Sigmoid colon (tissue), 4 donors: ENCODE data around the gene SLC48A1.

Experiments
- EP300 ChIP-seq, 4 donors: sonication (generic); formaldehyde crosslinking; IDR thresholded peaks; one replicate each; pipeline ENCODE4 v1.6.1; 2017; ENCODE audit warnings: antibody characterized with exemption in 4 of 4
- POLR2A ChIP-seq, 2 donors: fragments of 450-650 bp; IDR thresholded peaks; one replicate each; pipeline ENCODE4 v1.6.1; 2016; ENCODE audit warnings: antibody characterized with exemption in 2 of 2, mild to moderate bottlenecking in 2 of 2, moderate library complexity in 2 of 2
- POLR2AphosphoS5 ChIP-seq, 4 donors: sonication (generic); formaldehyde crosslinking; IDR thresholded peaks; one replicate each; pipeline ENCODE4 v1.6.1; 2017; ENCODE audit warnings: antibody characterized with exemption in 4 of 4
- TF ChIP-seq, protein P1 (sequence below), 4 experiments: fragments of 450-650 bp in 3 of 4; fragments of 200-600 bp in 1 of 4; IDR thresholded peaks; one replicate each; pipeline ENCODE4 v1.5.1; 2016 to 2019; ENCODE audit warnings: antibody characterized with exemption in 4 of 4, mild to moderate bottlenecking in 3 of 4, moderate library complexity in 2 of 4

DNA sequence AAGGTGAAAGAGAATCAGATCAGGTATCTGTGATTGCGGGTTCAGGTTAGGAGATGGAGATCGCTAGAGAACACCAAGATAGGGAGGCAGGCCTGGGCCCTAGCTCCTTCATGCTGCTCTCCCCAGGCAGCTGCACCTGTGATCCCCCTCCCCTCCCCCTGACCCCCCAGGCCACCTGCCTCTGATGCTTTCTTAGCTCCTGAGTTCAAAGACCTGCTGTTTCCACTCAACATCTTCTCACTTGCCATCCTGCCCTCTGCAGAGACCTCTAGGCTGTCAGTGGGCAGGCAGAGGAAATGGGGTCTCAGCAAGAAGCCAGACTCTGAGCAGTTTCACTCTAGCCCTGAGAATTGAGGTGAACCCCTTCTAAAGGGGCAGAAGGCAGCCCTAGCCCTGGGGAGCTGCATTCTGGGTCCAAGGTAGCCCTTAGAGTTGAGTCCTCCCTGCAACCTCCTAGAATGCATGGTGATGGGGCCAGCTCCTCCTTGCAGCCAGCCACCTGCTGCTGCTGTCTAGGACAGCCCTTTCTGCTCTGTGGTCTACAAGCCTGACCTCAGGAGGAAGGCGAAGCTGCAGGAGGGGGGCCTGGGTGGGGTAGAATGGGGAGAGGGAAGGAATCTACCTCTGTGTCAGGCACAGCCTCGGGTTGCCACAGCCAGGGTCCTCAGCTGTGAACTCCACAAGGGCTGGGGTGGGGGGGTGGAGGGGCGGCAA, 6.4 kb upstream of the SLC48A1 start:
- TF ChIP-seq EP300 (IDR thresholded peaks at IDR 0.05) (no peak), POLR2A (IDR thresholded peaks at IDR 0.05) (no peak), POLR2AphosphoS5 (IDR thresholded peaks at IDR 0.05) (no peak)
- TF ChIP-seq, protein P1, sequence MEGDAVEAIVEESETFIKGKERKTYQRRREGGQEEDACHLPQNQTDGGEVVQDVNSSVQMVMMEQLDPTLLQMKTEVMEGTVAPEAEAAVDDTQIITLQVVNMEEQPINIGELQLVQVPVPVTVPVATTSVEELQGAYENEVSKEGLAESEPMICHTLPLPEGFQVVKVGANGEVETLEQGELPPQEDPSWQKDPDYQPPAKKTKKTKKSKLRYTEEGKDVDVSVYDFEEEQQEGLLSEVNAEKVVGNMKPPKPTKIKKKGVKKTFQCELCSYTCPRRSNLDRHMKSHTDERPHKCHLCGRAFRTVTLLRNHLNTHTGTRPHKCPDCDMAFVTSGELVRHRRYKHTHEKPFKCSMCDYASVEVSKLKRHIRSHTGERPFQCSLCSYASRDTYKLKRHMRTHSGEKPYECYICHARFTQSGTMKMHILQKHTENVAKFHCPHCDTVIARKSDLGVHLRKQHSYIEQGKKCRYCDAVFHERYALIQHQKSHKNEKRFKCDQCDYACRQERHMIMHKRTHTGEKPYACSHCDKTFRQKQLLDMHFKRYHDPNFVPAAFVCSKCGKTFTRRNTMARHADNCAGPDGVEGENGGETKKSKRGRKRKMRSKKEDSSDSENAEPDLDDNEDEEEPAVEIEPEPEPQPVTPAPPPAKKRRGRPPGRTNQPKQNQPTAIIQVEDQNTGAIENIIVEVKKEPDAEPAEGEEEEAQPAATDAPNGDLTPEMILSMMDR (IDR thresholded peaks at IDR 0.05), result no peak
